Smooth muscle cell of the brain vasculature (primary cell): ENCODE data around the gene ALLC.

Source experiments
- DNase-seq: peaks from one replicate; pipeline ENCODE4 v3.0.0-alpha.2; 2012; ENCODE audit warnings: low read depth, low spot score

The ALLC gene

DNA sequence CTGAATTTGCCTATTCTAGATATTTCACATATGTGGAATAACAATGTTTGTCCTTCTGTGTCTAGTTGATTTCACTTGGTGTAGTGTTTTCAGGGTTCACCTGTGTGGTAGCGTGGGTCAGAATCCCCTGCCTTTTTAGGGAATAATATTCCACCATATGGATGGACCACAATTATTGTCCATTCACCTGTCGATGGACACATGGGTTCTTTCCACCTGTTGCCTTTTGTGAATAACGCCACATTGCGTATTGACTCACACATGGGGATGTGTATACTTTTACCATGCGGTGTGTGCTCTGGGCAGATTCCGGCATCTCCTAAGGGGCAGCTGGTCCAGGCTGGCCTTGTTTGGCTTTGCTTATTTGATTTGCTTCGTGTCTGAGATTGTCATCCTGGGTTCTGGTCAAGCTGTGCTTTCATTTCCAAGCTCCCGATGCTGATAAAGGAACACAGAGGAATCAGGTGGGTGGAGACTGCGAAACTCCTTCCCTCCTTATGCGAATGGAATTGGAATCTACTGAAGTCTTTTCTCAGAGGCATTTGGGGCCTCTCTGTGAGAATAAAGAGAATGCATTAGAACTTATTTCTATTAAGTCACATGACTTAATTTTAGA lies 18.9 kb upstream of the ALLC start:
- no peak for DNase-seq

DNA sequence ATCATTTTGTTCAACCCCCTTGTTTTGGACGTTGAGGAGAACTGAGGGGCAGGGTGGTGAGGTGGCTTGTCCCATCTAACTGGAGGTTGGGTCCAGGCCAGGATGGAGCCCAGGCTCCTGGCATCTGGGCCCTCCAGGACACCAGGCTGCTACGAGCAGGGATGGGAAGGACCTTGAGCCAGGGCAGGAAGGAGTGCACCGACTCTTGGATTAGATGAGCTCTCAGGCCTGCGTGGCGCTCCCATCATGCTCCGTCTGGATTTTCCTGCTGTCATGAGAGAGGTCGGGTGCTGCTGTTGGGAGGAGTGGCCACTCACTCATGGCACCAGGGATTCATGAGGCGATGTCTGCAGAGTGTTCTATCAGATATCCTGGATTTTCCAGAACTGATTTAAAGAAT lies 18.3 kb upstream of the ALLC start:
- DNase-seq, result no peak

DNA sequence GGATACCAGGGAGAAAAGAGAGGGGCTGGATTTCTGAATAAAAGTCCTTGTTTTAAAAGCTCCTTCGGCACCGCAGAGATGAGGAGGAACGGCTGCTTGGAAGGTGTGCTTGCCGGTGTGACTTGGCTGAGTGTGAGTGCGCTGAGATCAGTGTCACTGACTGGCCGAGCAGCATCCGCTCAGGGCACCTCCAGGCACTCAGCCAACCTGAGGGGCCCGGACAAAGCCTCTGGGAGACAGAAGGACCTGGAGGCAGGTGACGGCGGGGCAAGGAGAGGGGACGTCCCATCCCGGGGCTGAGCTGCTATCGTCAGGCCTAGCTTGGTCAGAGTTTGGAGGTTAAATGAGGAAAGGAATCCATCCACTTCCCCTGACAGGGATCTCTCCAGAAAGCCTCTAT lies 16.8 kb upstream of the ALLC start:
- no peak for DNase-seq

DNA sequence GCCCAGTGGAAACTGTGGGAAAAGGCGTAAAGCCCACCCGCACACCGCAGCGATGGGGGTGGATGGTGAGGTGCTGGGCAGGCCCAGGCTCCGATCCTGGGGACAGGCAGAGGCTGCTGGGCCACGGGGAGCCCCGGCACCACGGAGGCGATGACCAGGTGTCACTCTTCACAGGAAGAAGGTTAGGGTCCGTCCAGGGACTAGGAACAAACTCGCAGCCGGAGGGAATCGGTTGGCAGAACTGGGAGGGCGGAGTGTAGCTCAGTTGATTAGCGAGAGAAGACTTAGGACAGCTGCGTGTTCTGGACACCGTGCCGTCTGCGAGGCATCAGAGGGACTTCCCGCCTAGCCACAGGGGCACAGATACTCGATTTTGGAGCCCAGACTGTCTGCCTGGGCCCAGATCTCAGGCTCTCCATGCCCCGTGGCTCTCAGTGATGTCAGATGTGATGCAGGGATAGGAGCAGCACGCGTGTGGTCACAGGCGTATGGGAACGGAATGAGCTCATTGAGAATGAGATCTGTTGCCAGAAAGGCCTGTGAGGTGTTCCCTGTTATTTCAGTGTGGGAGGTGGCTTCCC lies 16.1 kb upstream of the ALLC start:
- no peak for DNase-seq

DNA sequence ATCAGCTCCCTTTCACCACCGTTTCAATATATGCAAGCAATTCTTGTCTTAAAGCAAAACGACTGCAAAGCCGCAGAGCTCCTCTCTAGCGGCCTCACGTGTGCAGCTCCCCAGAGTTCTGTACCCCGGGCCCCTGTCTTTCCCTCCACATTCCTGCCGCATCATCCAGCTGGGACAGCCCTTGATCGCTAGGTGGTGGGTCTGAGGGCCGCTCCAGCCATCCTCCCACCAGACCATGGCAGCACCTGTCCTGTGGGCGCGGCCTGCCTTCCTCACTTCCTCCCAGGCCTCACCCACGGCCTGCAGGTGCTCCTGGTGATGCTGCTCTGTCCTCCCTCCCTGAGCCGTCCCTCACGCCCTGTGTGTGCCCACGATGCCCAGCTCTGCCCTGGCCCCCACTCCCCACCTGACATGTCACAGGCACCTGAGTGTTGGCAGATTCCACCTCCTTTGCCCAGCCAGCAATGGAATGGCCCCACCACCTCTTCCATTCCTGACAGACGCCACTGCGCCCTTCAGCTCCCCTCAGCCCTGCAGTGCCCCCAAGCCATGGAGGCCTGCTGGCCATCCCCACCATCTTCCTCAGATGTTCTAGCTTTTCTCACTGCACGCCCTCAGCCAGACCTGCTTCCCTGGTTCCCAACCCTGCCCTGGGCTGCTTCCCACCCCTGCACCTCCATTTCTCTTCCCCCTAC lies 15.3 kb upstream of the ALLC start:
- DNase-seq, result no peak

DNA sequence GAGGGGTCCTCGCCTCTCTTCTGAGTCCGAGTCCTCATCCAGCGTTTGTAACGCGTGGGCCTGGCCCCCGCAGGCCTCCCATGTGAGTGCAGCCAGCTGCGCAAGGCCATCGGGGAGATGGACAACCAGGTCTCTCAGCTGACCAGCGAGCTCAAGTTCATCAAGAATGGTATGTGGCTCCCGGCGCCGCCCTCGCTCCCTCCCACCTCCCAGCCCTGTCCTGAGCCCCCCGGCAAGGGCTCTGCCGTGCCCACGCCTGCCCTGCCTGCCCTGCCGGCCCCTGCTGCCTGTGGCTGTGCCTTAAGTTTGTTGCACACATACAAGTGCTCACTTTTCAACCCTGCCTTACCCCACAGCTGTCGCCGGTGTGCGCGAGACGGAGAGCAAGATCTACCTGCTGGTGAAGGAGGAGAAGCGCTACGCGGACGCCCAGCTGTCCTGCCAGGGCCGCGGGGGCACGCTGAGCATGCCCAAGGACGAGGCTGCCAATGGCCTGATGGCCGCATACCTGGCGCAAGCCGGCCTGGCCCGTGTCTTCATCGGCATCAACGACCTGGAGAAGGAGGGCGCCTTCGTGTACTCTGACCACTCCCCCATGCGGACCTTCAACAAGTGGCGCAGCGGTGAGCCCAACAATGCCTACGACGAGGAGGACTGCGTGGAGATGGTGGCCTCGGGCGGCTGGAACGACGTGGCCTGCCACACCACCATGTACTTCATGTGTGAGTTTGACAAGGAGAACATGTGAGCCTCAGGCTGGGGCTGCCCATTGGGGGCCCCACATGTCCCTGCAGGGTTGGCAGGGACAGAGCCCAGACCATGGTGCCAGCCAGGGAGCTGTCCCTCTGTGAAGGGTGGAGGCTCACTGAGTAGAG lies 14.4 kb upstream of the ALLC start:
- no peak for DNase-seq

DNA sequence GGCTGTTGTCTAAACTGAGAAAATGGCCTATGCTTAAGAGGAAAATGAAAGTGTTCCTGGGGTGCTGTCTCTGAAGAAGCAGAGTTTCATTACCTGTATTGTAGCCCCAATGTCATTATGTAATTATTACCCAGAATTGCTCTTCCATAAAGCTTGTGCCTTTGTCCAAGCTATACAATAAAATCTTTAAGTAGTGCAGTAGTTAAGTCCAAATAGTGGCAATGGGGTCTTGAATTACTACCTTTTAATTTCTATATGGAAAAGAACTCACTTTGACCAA lies 13.8 kb upstream of the ALLC start:
- no peak for DNase-seq

DNA sequence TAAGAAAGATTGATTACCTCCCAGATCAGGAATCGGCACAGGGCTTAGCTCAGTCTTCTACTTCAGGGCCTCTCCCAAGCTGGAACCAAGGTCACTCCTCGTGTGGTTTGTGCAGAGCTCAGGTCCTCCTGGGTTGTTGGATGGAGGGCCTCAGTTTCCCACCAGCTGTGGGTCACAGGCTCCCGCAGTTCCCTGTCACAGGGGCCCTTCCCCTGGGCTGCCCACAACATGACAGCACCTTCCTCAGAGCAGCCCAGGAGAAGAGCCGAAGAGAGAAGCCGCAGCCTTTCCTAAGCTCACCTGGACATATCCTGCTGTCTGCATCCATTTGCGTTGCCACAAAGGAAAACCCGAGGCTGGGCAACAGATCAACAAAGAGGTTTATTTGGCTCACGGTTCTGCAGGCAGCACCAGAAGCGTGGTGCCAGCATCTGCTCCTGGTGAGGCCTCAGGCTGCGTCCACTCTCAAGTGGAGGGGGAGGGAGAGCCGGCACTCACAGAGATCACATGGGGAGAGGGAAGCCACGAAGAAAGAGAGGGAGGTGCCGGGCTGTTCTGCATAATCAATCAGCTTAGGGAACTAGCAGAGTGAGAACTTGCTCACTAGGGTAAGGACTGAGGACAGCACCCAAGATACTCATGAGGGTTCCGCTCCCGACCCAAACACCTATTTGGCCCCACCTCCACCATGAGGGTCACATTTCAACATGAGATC lies 13.0 kb upstream of the ALLC start:
- DNase-seq, result no peak

DNA sequence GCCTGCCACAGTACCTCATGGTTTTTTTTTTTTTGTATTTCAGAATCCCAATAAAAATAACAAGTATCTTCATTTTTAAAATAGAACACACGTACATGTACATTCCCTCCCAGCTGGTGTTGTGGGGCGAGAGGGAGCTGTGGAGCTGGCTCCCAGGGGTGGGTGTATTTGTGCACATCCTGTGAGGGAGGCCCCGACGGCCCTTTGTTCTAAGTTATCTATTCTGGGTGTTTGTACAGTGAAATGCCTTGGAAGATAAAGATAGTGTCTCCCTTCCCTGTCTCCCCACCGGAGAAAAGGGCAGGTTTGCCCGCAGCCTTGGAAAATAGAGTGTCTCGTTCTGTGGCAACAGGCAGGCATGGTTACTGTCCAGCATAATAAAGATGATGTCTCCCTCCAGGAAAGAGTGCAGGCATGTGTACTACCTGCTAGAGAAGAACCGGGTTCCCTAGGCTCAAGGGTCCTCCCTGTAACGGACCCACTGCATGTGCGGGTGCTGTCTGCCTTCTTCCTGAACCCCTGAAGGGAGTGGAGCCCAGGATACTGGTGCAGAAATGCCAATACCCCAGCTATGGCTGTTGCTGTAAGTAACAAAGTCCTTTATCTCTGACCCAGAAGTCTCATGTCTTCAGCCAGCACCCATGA lies 12.1 kb upstream of the ALLC start:
- DNase-seq, result no peak

DNA sequence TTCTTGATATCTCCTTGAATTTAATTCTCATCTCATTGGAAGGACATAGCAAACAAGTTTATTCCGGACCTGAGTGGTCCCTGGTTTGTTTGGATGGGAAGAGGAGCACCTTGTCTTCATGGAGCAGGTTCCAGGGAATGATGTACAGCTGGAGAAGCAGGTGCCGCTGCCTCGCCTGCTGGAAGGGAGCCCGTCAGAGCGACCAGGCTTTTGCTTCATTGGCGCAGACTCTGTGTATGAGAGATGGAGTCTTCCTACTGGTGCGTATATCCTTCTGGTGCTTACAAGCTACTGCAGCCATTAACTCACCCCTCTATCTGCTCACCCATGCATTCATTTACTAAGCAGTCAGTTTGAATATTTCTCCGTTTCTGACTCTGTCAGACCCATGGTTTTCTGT lies 11.6 kb upstream of the ALLC start:
- DNase-seq, result no peak

DNA sequence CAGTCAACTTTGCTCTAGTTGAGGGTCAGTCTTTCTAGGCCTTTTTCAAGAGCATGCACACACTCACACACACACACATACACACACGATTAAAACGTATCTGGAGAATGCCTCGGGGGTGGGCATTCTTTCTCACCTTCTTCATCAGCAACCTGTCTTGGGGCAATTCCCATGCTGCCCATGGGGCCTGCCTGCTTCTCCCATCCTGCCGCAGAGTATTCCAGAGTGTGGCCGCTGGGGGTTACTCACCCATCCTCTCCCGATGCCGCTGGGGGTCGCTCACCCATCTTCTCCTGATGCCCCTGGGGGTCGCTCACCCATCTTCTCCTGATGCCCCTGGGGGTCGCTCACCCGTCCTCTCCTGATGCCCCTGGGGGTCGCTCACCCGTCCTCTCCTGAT lies 10.8 kb upstream of the ALLC start:
- no peak for DNase-seq

DNA sequence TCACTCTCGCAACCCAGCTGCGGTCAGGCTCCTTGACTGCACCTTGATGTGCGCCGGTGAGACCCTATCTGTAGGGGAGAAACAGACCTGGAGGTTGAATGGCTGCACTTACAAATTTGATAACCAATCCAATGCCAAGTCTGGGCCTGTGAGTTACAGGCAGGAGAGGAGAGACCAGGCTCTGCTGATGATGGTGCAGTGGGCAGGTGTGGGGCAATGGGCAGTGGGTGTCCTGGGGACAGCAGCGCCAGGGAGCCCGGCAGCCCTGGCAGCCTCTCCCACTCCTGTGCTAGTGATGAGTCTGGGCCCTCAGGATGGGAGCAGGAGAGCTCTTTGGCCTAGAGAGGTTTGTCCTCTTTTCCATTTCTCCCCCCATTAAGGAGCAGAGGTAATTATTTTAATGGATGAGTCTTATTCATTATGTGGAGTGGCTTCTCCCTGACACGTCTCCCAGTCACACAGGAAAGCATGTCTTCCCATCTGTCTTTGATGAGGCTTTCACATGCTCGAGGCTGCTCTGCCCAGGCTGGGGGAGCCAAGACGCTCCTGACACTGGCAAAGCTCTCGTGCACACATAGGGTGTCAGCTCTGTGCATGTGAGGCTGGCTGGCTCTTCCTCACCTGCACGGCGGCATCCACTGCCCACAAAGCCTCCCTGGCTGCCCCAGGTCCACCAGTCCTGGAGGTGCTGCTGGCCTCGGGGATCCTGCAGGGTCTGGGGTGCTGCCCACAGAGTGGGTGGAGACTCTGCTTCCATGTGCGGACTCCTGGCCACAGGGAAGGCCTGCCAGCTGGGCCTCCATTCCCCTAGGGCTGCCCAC lies 10.0 kb upstream of the ALLC start:
- no peak for DNase-seq

DNA sequence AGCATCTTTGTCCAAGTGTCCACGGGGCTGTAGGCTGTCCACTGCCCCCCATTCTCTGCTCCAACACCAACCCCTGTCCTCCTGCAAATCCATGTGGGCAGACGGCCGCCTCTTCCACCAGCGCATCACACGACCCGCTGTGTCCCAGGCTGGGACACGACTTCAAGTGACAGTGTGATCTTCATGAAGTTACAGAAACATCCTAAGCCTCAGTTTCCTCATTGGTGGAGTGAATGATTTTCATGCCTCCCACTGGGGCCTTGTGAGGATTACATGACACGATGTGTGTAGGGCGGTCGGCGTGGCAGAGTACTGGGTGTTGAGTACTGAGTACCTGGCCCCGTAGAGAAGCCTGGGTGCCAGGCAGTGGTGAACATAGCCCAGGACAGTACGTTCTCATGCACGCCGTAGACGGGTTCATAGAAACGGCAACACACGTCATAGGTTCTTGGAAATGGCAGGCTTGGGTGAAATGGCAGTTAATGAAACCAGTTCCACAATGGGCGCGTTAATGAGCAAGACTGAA lies 9.3 kb upstream of the ALLC start:
- no peak for DNase-seq

DNA sequence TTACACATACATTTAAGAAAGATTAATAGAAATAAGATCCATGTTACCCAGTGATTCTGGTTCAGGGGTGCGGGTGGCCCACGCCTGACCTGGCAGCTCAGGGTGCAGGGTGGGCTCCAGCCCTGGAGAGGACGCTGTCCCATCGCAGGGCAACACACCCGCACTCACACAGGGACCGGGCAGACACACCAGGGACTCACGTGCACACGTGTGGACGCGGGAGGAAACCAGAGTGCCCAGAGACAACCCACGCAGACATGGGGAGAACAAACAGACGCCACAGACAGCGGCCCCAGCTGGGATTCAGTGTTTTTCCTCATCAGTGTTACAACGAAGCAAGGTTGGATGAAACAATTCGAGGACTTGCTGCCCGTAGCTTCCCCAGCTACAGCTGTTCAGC lies 8.4 kb upstream of the ALLC start:
- no peak for DNase-seq

DNA sequence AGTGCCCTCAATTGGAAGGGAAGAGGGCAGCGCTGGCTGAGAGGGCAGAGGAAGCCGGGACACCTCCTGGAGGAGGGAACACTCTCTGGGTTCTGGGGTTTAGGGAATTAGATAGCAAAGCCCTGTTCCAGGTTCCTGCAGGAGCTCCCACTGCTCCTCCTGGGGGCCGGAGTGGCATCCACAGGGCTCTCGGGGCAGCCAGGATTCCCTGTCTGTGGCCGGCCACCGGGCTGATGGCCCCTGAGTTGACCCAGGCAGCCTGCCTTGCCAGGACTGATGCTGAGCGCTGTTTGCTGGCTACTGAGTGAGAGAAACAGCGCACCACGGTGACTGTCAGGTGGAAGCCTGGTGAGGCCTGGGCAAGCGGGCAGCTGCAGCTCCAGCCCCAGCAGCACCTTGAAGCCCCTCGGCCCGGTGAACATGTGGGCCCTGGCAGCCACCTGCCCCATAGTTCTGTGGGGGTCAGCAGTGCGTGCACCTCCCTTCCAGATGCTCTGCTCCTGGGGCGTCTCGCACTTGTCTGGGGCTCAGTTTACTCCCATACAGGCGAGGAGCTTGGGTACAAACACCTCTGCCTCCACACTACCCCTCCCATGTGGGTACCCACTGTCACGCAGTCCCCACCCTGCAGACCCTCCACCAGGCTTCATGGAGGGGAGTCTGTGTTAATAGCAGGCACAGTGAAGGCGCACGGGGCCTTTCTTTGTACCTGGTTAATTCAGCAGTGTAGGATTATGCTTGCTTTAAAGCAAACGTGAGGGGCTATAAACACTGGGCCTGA lies 7.7 kb upstream of the ALLC start:
- no peak for DNase-seq

DNA sequence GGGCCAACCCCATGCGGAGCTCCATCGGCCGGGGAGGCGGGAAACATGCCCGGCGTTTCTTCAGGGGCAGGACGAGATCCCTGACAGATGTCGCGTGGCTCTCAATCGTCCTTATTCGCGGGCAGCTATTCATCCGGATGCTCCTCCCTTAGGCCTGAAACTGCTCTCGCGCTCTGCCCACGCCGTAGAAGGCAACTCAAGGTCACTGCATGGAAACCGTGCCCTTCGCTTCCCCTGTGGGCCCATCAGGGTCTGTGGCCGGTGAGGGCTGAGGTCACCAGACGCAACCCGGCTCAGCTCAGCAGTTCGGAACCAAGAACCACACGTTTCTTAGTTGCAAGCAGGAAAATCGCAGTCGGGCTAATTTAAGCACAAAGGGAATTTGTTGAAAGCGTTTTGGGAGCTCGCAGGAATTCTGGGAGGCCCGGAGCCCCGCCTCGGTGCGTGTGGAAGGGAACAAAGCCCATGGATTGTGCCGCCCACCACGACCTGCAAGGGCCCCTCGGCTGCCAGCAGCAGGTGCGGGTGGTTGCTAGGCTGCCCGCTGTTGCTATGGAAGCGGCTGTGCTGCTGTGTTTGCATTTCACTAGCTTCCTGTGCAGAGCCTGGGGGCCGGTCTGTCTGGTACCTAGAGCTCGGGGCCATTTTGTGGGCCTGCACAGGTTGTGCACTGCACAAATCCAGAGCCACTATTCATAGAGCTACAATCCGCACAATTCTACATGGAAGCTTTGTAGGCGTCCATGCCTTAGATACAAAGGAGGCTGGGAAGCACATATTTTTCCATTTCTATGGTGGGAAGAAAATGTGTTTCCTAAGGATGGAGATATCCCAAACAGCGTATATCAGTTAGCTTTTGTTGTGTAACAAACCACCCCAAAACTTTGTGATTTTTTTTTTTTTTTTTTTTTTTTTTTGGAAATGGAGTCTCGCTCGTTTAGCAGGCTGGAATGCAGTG lies 6.0 kb upstream of the ALLC start:
- no peak for DNase-seq

DNA sequence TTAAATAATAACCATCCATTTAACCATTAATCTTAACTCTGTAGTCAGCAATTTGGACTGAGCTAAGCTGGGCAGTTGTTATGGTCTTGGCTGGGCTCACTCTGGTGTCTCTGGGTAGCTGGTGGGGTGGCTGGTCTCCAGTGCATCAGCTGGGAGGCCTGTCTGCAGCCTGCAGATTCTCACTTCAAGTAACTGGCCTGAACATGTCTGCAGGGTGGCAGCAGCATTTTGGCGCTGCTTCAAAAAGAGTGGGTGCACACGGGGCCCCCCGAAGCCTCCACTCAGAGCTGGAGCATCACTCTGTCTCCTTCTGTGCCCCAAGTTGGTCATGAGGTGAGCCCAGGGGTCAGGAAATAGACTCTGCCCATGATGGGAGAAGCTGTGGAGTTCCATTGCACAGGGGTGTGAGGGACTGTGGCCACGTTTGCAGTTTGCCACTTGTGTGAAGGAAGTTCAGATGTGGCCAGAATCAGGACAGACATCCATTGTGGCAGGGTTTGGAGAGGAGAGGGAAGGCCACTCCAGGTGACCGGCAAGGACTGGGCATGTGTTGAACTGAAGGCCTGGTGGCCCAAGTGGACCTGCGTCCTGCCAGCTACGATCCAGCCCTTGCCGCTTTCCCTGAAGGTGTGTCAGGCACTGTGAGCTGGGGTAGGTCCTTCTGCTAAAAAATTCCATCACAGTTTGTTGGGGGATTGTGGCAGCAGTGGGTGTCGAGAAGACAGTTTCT lies 4.9 kb upstream of the ALLC start:
- DNase-seq, result no peak

DNA sequence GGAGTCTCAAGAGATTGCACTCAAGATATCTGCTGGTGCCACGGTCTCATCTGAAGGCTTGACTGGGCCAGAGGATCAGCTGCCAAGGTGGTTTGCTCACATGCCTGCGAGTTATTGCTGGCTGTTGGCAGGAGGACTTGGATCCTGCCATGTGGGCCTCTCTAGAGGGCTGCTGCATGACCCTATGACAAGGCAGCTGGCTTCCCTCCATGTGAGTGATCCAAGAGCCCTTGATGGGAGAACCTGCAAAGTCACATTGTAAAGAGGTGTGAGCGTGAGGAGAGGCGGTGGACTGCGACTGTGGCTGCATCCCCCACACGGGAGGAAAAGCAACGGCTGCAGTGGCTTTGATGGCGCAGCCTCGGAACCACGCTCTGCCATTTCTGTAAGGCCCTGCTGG lies 4.0 kb upstream of the ALLC start:
- DNase-seq, result no peak
